ENCODE measurements around the gene LSM14A. TPM values are rescaled to one million over a fixed set of nuclear protein-coding genes. Genes with fewer than 3 reads are reported as not detected.

The LSM14A gene
- total and polyA plus RNA-seq, 3 experiments from 2014 or later = 111 to 167 (median 129) TPM

DNA sequence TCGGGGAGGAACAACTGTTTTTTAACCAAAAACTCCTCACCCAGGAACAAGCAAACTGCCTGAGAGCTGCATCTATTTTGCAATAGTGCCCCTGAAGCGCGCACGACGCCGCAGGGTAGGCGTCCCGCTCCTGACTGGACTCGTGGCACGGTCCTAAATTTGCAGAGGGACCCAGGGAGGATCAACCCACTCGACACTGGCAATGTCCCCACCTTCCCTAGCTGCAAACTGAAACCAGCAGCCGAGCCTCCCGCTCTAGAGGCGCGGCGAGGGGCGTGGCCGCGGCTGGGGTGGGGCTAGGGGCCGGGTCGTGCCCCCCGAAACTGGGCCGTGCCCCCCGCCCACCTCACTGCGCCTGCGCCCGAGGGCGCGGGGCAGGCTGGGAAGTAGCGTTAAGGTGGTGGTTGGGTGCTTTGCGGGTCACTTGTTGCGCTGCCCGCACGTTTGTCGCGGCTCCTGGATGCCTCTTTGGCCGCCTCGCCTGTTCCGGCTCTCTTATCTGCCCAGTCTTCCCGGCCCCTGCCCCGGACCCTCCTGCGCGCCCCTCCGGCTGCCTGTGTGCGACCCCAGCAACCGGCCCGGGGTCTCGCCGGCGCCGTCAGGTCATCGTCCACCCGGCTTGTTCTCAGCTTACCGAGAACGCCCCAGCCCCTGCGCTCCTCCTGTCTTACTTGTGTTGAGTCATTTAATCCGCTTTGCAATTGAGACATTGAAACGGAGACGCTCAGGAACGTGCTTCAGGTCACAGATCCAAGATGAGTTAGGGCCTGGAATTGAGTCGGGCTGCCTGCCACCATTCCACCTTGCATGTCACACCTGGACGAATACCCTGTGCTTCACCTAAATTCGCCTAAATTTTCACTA is 37.9 kb upstream of the LSM14A start:
- Histone ChIP-seq H3K4me1 (ENCODE audit: insufficient read depth, low read length) (peaks cover 8% of the 10 kb centered on the region), H3K9me3 (ENCODE audit: low read length) (no peaks in the 10 kb centered on the region), H3K27ac (ENCODE audit: low read depth, low read length) (peak overlapping the region; percentile 73), H3K27me3 (ENCODE audit: insufficient read depth, low read length, poor library complexity, severe bottlenecking) (no peaks in the 10 kb centered on the region), H3K36me3 (ENCODE audit: insufficient read depth, low read length) (no peaks in the 10 kb centered on the region), H3K4me3 (ENCODE audit: low read length) (peak overlapping the region; percentile 82)
- H3K36me3 Mint-ChIP-seq = peaks cover 0 to 4% (median 0%) of the 10 kb centered on the region in 3 donors
- no peaks in the 10 kb centered on the region for H3K9me3 Mint-ChIP-seq
- CTCF ChIA-PET = interaction anchor here (1.4 to 1.8 kb wide), 2 partner anchors 9 to 11 kb away, joined by 5 to 6 read pairs; no protein-coding TSS in a partner anchor
- no peaks in the 10 kb centered on the region for H3K27me3 Mint-ChIP-seq
- peak overlapping the region; percentile 87 to 92 (median 91) for H3K27ac Mint-ChIP-seq
- peak; percentile 87 to 94 (median 90) for DNase-seq
- H3K4me3 Mint-ChIP-seq = peak overlapping the region; percentile 89 to 98 (median 94)
- POLR2A ChIA-PET = no interaction called here
- peaks cover 0 to 18% (median 6%) of the 10 kb centered on the region in 3 donors for H3K4me1 Mint-ChIP-seq

DNA sequence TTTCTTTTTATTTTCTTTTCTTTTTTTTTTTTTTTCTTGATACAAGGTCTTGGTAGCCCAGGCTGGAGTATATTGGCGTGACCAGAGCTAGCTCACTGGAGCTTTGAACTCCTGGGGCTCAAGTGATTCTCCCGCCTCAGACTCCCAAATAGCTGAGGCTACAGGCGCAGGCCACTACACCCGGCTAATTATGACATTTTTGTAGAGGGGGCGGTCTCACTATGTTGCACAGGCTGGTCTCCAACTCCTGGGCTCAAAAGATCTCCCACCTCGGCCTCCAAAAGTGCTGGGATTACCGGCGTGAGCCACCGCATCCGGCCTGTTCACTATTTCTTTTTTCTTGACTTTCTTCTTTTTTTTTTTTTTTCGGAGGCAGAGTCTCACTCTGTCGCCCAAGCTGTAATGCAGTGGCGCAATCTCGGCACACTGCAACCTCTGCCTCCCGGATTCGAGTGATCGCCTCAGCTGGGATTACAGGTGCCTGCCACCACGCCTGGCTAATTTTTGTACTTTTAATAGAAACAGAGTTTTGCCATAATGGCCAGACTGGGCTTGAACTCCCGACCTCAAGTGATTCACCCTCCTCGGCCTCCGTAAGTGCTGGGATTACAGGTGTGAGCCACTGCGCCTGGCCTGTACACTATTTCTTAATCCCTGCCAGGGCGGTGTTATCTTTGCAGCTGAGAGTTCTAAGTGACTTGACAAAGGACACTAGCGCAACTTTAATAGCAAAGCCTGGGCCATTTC is 37.1 kb upstream of the LSM14A start:
- ChIA-PET CTCF (interaction anchor here (1.4 to 1.8 kb wide), 3 partner anchors 8 to 37 kb away, joined by 4 to 6 read pairs (median 5); partner anchors contain the start of gene LSM14A), POLR2A (no interaction called here)
- Histone ChIP-seq H3K4me3 (ENCODE audit: low read length) (peak overlapping the region; percentile 82), H3K36me3 (ENCODE audit: insufficient read depth, low read length) (no peaks in the 10 kb centered on the region), H3K4me1 (ENCODE audit: insufficient read depth, low read length) (peaks cover 8% of the 10 kb centered on the region), H3K27me3 (ENCODE audit: insufficient read depth, low read length, poor library complexity, severe bottlenecking) (no peaks in the 10 kb centered on the region), H3K27ac (ENCODE audit: low read depth, low read length) (peak overlapping the region; percentile 73), H3K9me3 (ENCODE audit: low read length) (no peaks in the 10 kb centered on the region)
- peaks cover 0 to 4% (median 0%) of the 10 kb centered on the region in 3 donors for H3K36me3 Mint-ChIP-seq
- peak overlapping the region; percentile 89 to 98 (median 94) for H3K4me3 Mint-ChIP-seq
- H3K9me3 Mint-ChIP-seq = no peaks in the 10 kb centered on the region
- peak overlapping the region; percentile 80 to 92 (median 91) for H3K27ac Mint-ChIP-seq
- DNase-seq = no peak
- H3K4me1 Mint-ChIP-seq = peaks cover 0 to 18% (median 6%) of the 10 kb centered on the region in 3 donors
- H3K27me3 Mint-ChIP-seq = no peaks in the 10 kb centered on the region

GRCh38 chr19:34135821-34136611 is 36.3 kb upstream of the LSM14A start:
- CTCF ChIA-PET = interaction anchor here (1.5 to 1.7 kb wide), 2 partner anchors 9 to 36 kb away, joined by 4 to 5 read pairs; partner anchors contain the start of gene LSM14A
- Mint-ChIP-seq H3K9me3 (no peaks in the 10 kb centered on the region), H3K27ac (peak overlapping the region in 4 of 8 donors; percentile 24 to 50 (median 36)), H3K36me3 (peaks cover 0 to 4% (median 0%) of the 10 kb centered on the region in 3 donors), H3K27me3 (no peaks in the 10 kb centered on the region), H3K4me3 (peak overlapping the region; percentile 51 to 98 (median 92)), H3K4me1 (peaks cover 0 to 18% (median 6%) of the 10 kb centered on the region in 3 donors)
- Histone ChIP-seq H3K4me3 (ENCODE audit: low read length) (no peak overlapping the region), H3K27ac (ENCODE audit: low read depth, low read length) (no peak overlapping the region), H3K36me3 (ENCODE audit: insufficient read depth, low read length) (no peaks in the 10 kb centered on the region), H3K9me3 (ENCODE audit: low read length) (no peaks in the 10 kb centered on the region), H3K4me1 (ENCODE audit: insufficient read depth, low read length) (peaks cover 8% of the 10 kb centered on the region), H3K27me3 (ENCODE audit: insufficient read depth, low read length, poor library complexity, severe bottlenecking) (no peaks in the 10 kb centered on the region)
- POLR2A ChIA-PET = no interaction called here
- no peak for DNase-seq

GRCh38 chr19:34141025-34141424 is 31.3 kb upstream of the LSM14A start:
- no peaks in the 10 kb centered on the region for H3K36me3 ChIP-seq (ENCODE audit: insufficient read depth, low read length)
- H3K4me3 ChIP-seq (ENCODE audit: low read length) = no peak overlapping the region
- POLR2A ChIA-PET = no interaction called here
- Mint-ChIP-seq H3K9me3 (no peaks in the 10 kb centered on the region), H3K4me1 (no peaks in the 10 kb centered on the region), H3K27me3 (peaks cover 0 to 4% of the 10 kb centered on the region in 2 donors), H3K4me3 (no peak overlapping the region), H3K27ac (no peak overlapping the region), H3K36me3 (no peaks in the 10 kb centered on the region)
- H3K27ac ChIP-seq (ENCODE audit: low read depth, low read length) = no peak overlapping the region
- H3K4me1 ChIP-seq (ENCODE audit: insufficient read depth, low read length) = no peaks in the 10 kb centered on the region
- no peaks in the 10 kb centered on the region for H3K9me3 ChIP-seq (ENCODE audit: low read length)
- DNase-seq = no peak
- no peaks in the 10 kb centered on the region for H3K27me3 ChIP-seq (ENCODE audit: insufficient read depth, low read length, poor library complexity, severe bottlenecking)
- CTCF ChIA-PET = no interaction called here

DNA sequence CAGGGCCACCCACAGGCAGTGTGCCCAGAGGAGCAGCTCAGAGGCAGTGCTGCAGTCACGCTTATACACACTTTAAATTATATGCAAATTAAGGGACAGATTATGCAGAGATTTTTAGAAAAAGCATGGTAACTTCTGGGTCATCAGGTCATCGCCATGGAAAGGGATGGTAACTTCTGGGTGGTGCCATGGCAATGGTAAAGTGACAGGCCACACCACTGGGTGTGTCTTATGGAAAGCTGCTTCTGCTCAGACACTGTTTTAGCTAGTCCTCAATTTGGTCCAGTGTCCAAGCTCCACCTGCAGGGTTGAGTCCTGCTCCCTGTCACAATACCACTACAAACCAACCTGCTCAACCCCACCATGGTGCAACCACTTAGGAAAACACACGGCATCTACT is 29.9 kb upstream of the LSM14A start:
- Mint-ChIP-seq H3K4me1 (no peaks in the 10 kb centered on the region), H3K4me3 (no peak overlapping the region), H3K9me3 (no peaks in the 10 kb centered on the region), H3K36me3 (no peaks in the 10 kb centered on the region), H3K27me3 (peaks cover 0 to 4% of the 10 kb centered on the region in 2 donors), H3K27ac (no peak overlapping the region)
- DNase-seq = no peak
- Histone ChIP-seq H3K27me3 (ENCODE audit: insufficient read depth, low read length, poor library complexity, severe bottlenecking) (no peaks in the 10 kb centered on the region), H3K4me3 (ENCODE audit: low read length) (no peak overlapping the region), H3K36me3 (ENCODE audit: insufficient read depth, low read length) (no peaks in the 10 kb centered on the region), H3K27ac (ENCODE audit: low read depth, low read length) (no peak overlapping the region), H3K4me1 (ENCODE audit: insufficient read depth, low read length) (no peaks in the 10 kb centered on the region), H3K9me3 (ENCODE audit: low read length) (no peaks in the 10 kb centered on the region)
- CTCF ChIA-PET = no interaction called here
- POLR2A ChIA-PET = no interaction called here

- Mint-ChIP-seq H3K4me1 (no peaks in the 10 kb centered on the region), H3K27ac (no peak overlapping the region), H3K36me3 (no peaks in the 10 kb centered on the region), H3K27me3 (peaks cover 0 to 5% of the 10 kb centered on the region in 2 donors), H3K9me3 (no peaks in the 10 kb centered on the region), H3K4me3 (no peak overlapping the region)
- no peaks in the 10 kb centered on the region for H3K9me3 ChIP-seq (ENCODE audit: low read length)
- no peaks in the 10 kb centered on the region for H3K4me1 ChIP-seq (ENCODE audit: insufficient read depth, low read length)
- CTCF ChIA-PET = interaction anchor here (1.0 to 3.4 kb wide), 7 partner anchors 9 to 368 kb away, joined by 3 to 14 read pairs (median 5); no protein-coding TSS in a partner anchor
- H3K27ac ChIP-seq (ENCODE audit: low read depth, low read length) = no peak overlapping the region
- POLR2A ChIA-PET = no interaction called here
- peak; percentile 23 to 67 (median 47) for DNase-seq
- H3K36me3 ChIP-seq (ENCODE audit: insufficient read depth, low read length) = no peaks in the 10 kb centered on the region
- H3K27me3 ChIP-seq (ENCODE audit: insufficient read depth, low read length, poor library complexity, severe bottlenecking) = no peaks in the 10 kb centered on the region
- no peak overlapping the region for H3K4me3 ChIP-seq (ENCODE audit: low read length)
Measured at GRCh38 chr19:34145741-34146202, 26.5 kb upstream of the LSM14A start.

- ChIA-PET POLR2A (no interaction called here), CTCF (no interaction called here)
- no peak overlapping the region for H3K27ac ChIP-seq (ENCODE audit: low read depth, low read length)
- no peaks in the 10 kb centered on the region for H3K4me1 ChIP-seq (ENCODE audit: insufficient read depth, low read length)
- no peak overlapping the region for H3K4me3 Mint-ChIP-seq
- no peaks in the 10 kb centered on the region for H3K27me3 ChIP-seq (ENCODE audit: insufficient read depth, low read length, poor library complexity, severe bottlenecking)
- no peaks in the 10 kb centered on the region for H3K36me3 ChIP-seq (ENCODE audit: insufficient read depth, low read length)
- H3K9me3 ChIP-seq (ENCODE audit: low read length) = no peaks in the 10 kb centered on the region
- no peaks in the 10 kb centered on the region for H3K36me3 Mint-ChIP-seq
- peaks cover 6% of the 10 kb centered on the region in 2 donors for H3K27me3 Mint-ChIP-seq
- H3K9me3 Mint-ChIP-seq = no peaks in the 10 kb centered on the region
- no peak for DNase-seq
- no peaks in the 10 kb centered on the region for H3K4me1 Mint-ChIP-seq
- no peak overlapping the region for H3K4me3 ChIP-seq (ENCODE audit: low read length)
- peak overlapping the region in 1 of 8 donors; percentile 19 for H3K27ac Mint-ChIP-seq
Measured at GRCh38 chr19:34148658-34149185, 23.6 kb upstream of the LSM14A start.
